ENCODE measurements around the gene SLC10A1. TPM values are rescaled to one million over a fixed set of nuclear protein-coding genes. Genes with fewer than 3 reads are reported as not detected.

The SLC10A1 gene
- total RNA-seq, 1 experiment from 2014 or later: not detected

DNA sequence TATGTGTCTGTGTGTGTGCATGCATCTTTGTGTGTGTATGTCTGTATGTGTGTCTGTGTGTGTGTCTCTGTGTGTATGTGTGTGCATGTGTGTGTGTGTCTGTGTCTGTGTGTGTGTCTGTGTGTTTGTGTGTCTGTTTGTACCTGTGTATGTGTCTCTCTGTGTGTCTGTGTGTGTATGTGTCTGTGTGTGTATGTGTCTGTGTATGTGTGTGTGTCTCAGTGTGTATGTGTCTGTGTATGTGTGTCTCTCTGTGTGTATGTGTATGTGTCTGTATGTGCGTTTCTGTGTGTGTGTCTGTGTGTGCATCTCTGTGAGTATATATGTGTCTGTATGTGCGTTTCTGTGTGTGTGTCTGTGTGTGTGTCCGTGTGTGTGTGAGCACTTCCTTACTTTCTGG, 42.6 kb upstream of the SLC10A1 start:
- H3K27me3 ChIP-seq (replicated peaks; ENCODE audit: insufficient read depth, low read depth, low read length, poor library complexity): peaks cover 35% of the 10 kb centered on the region
- ChIA-PET CTCF (no interaction called here), POLR2A (ENCODE audit: low non-redundant PET) (no interaction called here)
- DNase-seq (ENCODE audit: low spot score): no peak
- BruUV-seq (replicated peaks): no TSS peak
- no peak overlapping the region for H3K27ac ChIP-seq (ENCODE audit: low read depth, low read length, poor library complexity, severe bottlenecking)
- no peaks in the 10 kb centered on the region for H3K9me3 ChIP-seq (ENCODE audit: low read depth, low read length, poor library complexity, severe bottlenecking)
- intact Hi-C loops (cut with micrococcal nuclease; ENCODE audit: unreplicated experiment): no loop called here
- H3K4me3 ChIP-seq (ENCODE audit: low read depth, low read length, poor library complexity, severe bottlenecking): no peak overlapping the region
- H3K36me3 ChIP-seq (ENCODE audit: insufficient read depth, low read length, poor library complexity, severe bottlenecking): no peaks in the 10 kb centered on the region
- no peaks in the 10 kb centered on the region for H3K4me1 ChIP-seq (ENCODE audit: insufficient read depth, low read length, poor library complexity, severe bottlenecking)
- TF ChIP-seq EZH2 (IDR thresholded peaks at IDR 0.05; ENCODE audit: borderline replicate concordance, low read depth, low read length, poor library complexity, severe bottlenecking): no peak
- TF ChIP-seq, protein P1, sequence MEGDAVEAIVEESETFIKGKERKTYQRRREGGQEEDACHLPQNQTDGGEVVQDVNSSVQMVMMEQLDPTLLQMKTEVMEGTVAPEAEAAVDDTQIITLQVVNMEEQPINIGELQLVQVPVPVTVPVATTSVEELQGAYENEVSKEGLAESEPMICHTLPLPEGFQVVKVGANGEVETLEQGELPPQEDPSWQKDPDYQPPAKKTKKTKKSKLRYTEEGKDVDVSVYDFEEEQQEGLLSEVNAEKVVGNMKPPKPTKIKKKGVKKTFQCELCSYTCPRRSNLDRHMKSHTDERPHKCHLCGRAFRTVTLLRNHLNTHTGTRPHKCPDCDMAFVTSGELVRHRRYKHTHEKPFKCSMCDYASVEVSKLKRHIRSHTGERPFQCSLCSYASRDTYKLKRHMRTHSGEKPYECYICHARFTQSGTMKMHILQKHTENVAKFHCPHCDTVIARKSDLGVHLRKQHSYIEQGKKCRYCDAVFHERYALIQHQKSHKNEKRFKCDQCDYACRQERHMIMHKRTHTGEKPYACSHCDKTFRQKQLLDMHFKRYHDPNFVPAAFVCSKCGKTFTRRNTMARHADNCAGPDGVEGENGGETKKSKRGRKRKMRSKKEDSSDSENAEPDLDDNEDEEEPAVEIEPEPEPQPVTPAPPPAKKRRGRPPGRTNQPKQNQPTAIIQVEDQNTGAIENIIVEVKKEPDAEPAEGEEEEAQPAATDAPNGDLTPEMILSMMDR (conservative IDR thresholded peaks at IDR 0.05; ENCODE audit: low read depth, low read length): no peak

DNA sequence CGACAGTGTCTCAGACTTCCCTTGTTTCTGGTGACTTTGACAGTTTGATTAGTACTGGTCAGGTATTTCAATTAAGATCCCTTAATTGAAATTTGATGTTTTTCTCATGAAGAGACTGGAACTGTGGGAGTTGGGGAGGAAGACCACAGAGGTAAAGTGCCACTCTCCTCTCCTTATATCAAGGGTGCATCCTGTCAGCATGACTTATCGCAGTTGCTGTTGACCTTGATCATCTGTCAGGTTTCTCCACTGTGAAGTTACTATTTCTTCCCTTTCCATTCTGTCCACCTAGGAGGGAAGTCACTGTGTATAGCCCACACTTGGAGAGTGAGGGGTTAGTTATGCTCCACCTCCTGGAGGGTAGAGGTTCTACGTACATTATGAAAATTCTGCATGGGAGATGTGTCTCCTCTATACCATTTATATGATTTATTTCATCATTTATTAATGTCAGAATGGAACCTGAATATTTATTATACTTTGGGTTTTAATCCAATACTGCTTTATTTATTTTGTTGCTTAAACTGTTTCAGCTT, 41.9 kb upstream of the SLC10A1 start:
- Histone ChIP-seq H3K9me3 (ENCODE audit: low read depth, low read length, poor library complexity, severe bottlenecking) (no peaks in the 10 kb centered on the region), H3K4me1 (ENCODE audit: insufficient read depth, low read length, poor library complexity, severe bottlenecking) (no peaks in the 10 kb centered on the region), H3K27me3 (replicated peaks; ENCODE audit: insufficient read depth, low read depth, low read length, poor library complexity) (peaks cover 37% of the 10 kb centered on the region), H3K4me3 (ENCODE audit: low read depth, low read length, poor library complexity, severe bottlenecking) (no peak overlapping the region), H3K27ac (ENCODE audit: low read depth, low read length, poor library complexity, severe bottlenecking) (no peak overlapping the region), H3K36me3 (ENCODE audit: insufficient read depth, low read length, poor library complexity, severe bottlenecking) (no peaks in the 10 kb centered on the region)
- no peak for DNase-seq (ENCODE audit: low spot score)
- CTCF ChIA-PET: no interaction called here
- TF ChIP-seq, protein P1 (conservative IDR thresholded peaks at IDR 0.05; ENCODE audit: low read depth, low read length): no peak
- no peak for TF ChIP-seq EZH2 (IDR thresholded peaks at IDR 0.05; ENCODE audit: borderline replicate concordance, low read depth, low read length, poor library complexity, severe bottlenecking)
- intact Hi-C loops (cut with micrococcal nuclease; ENCODE audit: unreplicated experiment): no loop called here
- BruUV-seq (replicated peaks): no TSS peak
- POLR2A ChIA-PET (ENCODE audit: low non-redundant PET): no interaction called here

DNA sequence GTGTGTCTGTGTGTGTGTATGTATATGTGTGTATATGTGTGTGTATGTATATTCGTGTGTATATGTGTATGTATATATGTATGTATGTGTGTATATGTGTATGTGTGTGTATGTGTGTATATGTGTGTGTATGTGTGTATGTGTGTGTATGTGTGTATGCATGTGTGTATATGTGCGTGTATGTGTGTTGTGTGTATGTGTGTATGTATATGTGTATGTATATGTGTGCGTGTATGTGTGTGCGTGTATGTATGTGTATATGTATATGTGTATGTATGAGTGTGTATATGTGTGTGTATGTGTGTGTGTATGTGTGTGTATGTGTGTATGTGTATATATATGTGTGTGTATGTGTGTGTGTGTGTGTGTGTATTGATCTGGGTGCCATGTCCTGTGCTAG, 31.8 kb upstream of the SLC10A1 start:
- TF ChIP-seq, protein P1 (conservative IDR thresholded peaks at IDR 0.05; ENCODE audit: low read depth, low read length): no peak
- no peak for TF ChIP-seq EZH2 (IDR thresholded peaks at IDR 0.05; ENCODE audit: borderline replicate concordance, low read depth, low read length, poor library complexity, severe bottlenecking)
- DNase-seq (ENCODE audit: low spot score): no peak
- H3K4me1 ChIP-seq (ENCODE audit: insufficient read depth, low read length, poor library complexity, severe bottlenecking): no peaks in the 10 kb centered on the region
- intact Hi-C loops (cut with micrococcal nuclease; ENCODE audit: unreplicated experiment): no loop called here
- no peaks in the 10 kb centered on the region for H3K36me3 ChIP-seq (ENCODE audit: insufficient read depth, low read length, poor library complexity, severe bottlenecking)
- POLR2A ChIA-PET (ENCODE audit: low non-redundant PET): no interaction called here
- H3K9me3 ChIP-seq (ENCODE audit: low read depth, low read length, poor library complexity, severe bottlenecking): no peaks in the 10 kb centered on the region
- no peak overlapping the region for H3K27ac ChIP-seq (ENCODE audit: low read depth, low read length, poor library complexity, severe bottlenecking)
- no TSS peak for BruUV-seq (replicated peaks)
- H3K27me3 ChIP-seq (replicated peaks; ENCODE audit: insufficient read depth, low read depth, low read length, poor library complexity): peaks cover 14% of the 10 kb centered on the region
- CTCF ChIA-PET: no interaction called here
- H3K4me3 ChIP-seq (ENCODE audit: low read depth, low read length, poor library complexity, severe bottlenecking): no peak overlapping the region

Measured in A673 (cell line).